GM19035 (cell line): ENCODE measurements around the gene EIF4E1B.

ENCODE experiments used
- ATAC-seq: cut with Tn5 transposase; IDR thresholded peaks from one replicate; pipeline ENCODE4 v1.9.1; 2021; ENCODE audit not compliant: unreplicated experiment

EIF4E1B gene

GRCh38 chr5:176625966-176626875 is 4.3 kb upstream of the EIF4E1B start:
- ATAC-seq, result no peak

GRCh38 chr5:176626876-176627236 is 3.6 kb upstream of the EIF4E1B start:
- no peak for ATAC-seq

- ATAC-seq, result no peak
Observed at GRCh38 chr5:176627582-176627981, 2.9 kb upstream of the EIF4E1B start.

- no peak for ATAC-seq
Observed at GRCh38 chr5:176628406-176629228, 1.9 kb upstream of the EIF4E1B start.

GRCh38 chr5:176629317-176629852 is 1.1 kb upstream of the EIF4E1B start:
- no peak for ATAC-seq

GRCh38 chr5:176630681-176631222 is 277 bp downstream of the EIF4E1B start:
- ATAC-seq, result no peak

- no peak for ATAC-seq
Observed at GRCh38 chr5:176631383-176632200, 1.1 kb downstream of the EIF4E1B start.

- no peak for ATAC-seq
Observed at GRCh38 chr5:176632745-176633144, 2.3 kb downstream of the EIF4E1B start.

GRCh38 chr5:176633598-176633997 is 3.1 kb downstream of the EIF4E1B start:
- ATAC-seq, result no peak

- no peak for ATAC-seq
Observed at GRCh38 chr5:176636426-176636825, 6.0 kb downstream of the EIF4E1B start.

GRCh38 chr5:176637556-176637955 is 7.1 kb downstream of the EIF4E1B start:
- ATAC-seq, result no peak

GRCh38 chr5:176638437-176638836 is 8.0 kb downstream of the EIF4E1B start:
- no peak for ATAC-seq

GRCh38 chr5:176639208-176639607 is 8.7 kb downstream of the EIF4E1B start:
- ATAC-seq, result no peak

GRCh38 chr5:176639981-176640380 is 9.5 kb downstream of the EIF4E1B start:
- ATAC-seq, result no peak

GRCh38 chr5:176640616-176641015 is 10.1 kb downstream of the EIF4E1B start:
- ATAC-seq, result no peak

- no peak for ATAC-seq
Observed at GRCh38 chr5:176642675-176643490, 12.4 kb downstream of the EIF4E1B start.

- ATAC-seq, result no peak
Observed at GRCh38 chr5:176643491-176644219, 13.2 kb downstream of the EIF4E1B start.

- no peak for ATAC-seq
Observed at GRCh38 chr5:176644294-176644693, 13.8 kb downstream of the EIF4E1B start.
